OCI-LY1 (cell line): ENCODE data around the gene IFT25.

Experiments used
- CTCF ChIP-seq: fragments of 200-600 bp; sonication (generic), shearing (Covaris generic); IDR thresholded peaks from 2 replicates; pipeline ENCODE4 v1.5.1; 2017; ENCODE audit warnings: mild to moderate bottlenecking, antibody characterized with exemption, low read length, moderate library complexity, mixed read lengths
- EZH2 ChIP-seq: fragments of 200-600 bp; sonication (generic), shearing (Covaris generic); IDR thresholded peaks from 2 replicates; pipeline ENCODE4 v1.8.0; 2017; ENCODE audit warnings: borderline replicate concordance, mixed run types, mild to moderate bottlenecking, antibody characterized with exemption, low read length, moderate library complexity, mixed read lengths

- TF ChIP-seq CTCF (no peak), EZH2 (no peak)
These were observed 873 bp downstream of the IFT25 start for GRCh38 chr1:53944469-53945182.
